SK-N-SH treated with all-trans-retinoic acid at 6 μM for 48 hours (cell line): ENCODE measurements around the gene SEC14L5.

ENCODE experiments used
- ARNTL ChIP-seq: fragments of 450-650 bp; formaldehyde crosslinking; IDR thresholded peaks from 2 replicates; pipeline ENCODE4 v1.5.0; 2020; ENCODE audit warnings: low read depth, mild to moderate bottlenecking, moderate library complexity, borderline replicate concordance
- BACH2 ChIP-seq: fragments of 250-450 bp; sonication (Bioruptor Pico); IDR thresholded peaks from 2 replicates; pipeline ENCODE4 v1.9.0; 2021; ENCODE audit warnings: mild to moderate bottlenecking, borderline replicate concordance
- PATZ1 ChIP-seq: fragments of 250-450 bp; sonication (Bioruptor Pico); IDR thresholded peaks from 2 replicates; pipeline ENCODE4 v1.8.0; 2020; ENCODE audit warnings: mild to moderate bottlenecking, moderate library complexity, borderline replicate concordance
- ZNF8 ChIP-seq: fragments of 450-650 bp; formaldehyde crosslinking; IDR thresholded peaks from 2 replicates; pipeline ENCODE4 v1.5.0; 2020; ENCODE audit warnings: mild to moderate bottlenecking, moderate library complexity

- TF ChIP-seq ARNTL = no peak
- no peak for TF ChIP-seq ZNF8 (CRISPR knock-in tag)
- TF ChIP-seq BACH2 = no peak
- no peak for TF ChIP-seq PATZ1 (CRISPR knock-in tag)
Observed at GRCh38 chr16:5046914-5047313, 88.8 kb downstream of the SEC14L5 start.
